ENCODE measurements around the gene DMAP1. TPM values are rescaled to one million over a fixed set of nuclear protein-coding genes. Genes with fewer than 3 reads are reported as not detected.

DMAP1 gene
- total RNA-seq, 1 experiment from 2014 or later: 37.3 TPM

GRCh38 chr1:44262816-44263567 is 49.7 kb downstream of the DMAP1 start:
- H3K27me3 ChIP-seq (replicated peaks; ENCODE audit: insufficient read depth, low read depth, low read length, poor library complexity): no peaks in the 10 kb centered on the region
- BruUV-seq (replicated peaks): no TSS peak
- ChIA-PET CTCF (no interaction called here), POLR2A (ENCODE audit: low non-redundant PET) (no interaction called here)
- H3K36me3 ChIP-seq (ENCODE audit: insufficient read depth, low read length, poor library complexity, severe bottlenecking): no peaks in the 10 kb centered on the region
- no peak for TF ChIP-seq EZH2 (IDR thresholded peaks at IDR 0.05; ENCODE audit: borderline replicate concordance, low read depth, low read length, poor library complexity, severe bottlenecking)
- no peak for TF ChIP-seq CTCF (conservative IDR thresholded peaks at IDR 0.05; ENCODE audit: low read depth, low read length)
- no peaks in the 10 kb centered on the region for H3K9me3 ChIP-seq (ENCODE audit: low read depth, low read length, poor library complexity, severe bottlenecking)
- no peak for DNase-seq (ENCODE audit: low spot score)
- no peak overlapping the region for H3K27ac ChIP-seq (ENCODE audit: low read depth, low read length, poor library complexity, severe bottlenecking)
- intact Hi-C loops (cut with micrococcal nuclease; ENCODE audit: unreplicated experiment): no loop called here
- peaks cover 8% of the 10 kb centered on the region for H3K4me1 ChIP-seq (ENCODE audit: insufficient read depth, low read length, poor library complexity, severe bottlenecking)
- no peak overlapping the region for H3K4me3 ChIP-seq (ENCODE audit: low read depth, low read length, poor library complexity, severe bottlenecking)

- no peaks in the 10 kb centered on the region for H3K27me3 ChIP-seq (replicated peaks; ENCODE audit: insufficient read depth, low read depth, low read length, poor library complexity)
- H3K36me3 ChIP-seq (ENCODE audit: insufficient read depth, low read length, poor library complexity, severe bottlenecking): no peaks in the 10 kb centered on the region
- intact Hi-C loops (cut with micrococcal nuclease; ENCODE audit: unreplicated experiment): no loop called here
- DNase-seq (ENCODE audit: low spot score): no peak
- peaks cover 8% of the 10 kb centered on the region for H3K4me1 ChIP-seq (ENCODE audit: insufficient read depth, low read length, poor library complexity, severe bottlenecking)
- no peak overlapping the region for H3K27ac ChIP-seq (ENCODE audit: low read depth, low read length, poor library complexity, severe bottlenecking)
- TF ChIP-seq EZH2 (IDR thresholded peaks at IDR 0.05; ENCODE audit: borderline replicate concordance, low read depth, low read length, poor library complexity, severe bottlenecking): no peak
- no peak for TF ChIP-seq CTCF (conservative IDR thresholded peaks at IDR 0.05; ENCODE audit: low read depth, low read length)
- ChIA-PET CTCF (no interaction called here), POLR2A (ENCODE audit: low non-redundant PET) (no interaction called here)
- H3K4me3 ChIP-seq (ENCODE audit: low read depth, low read length, poor library complexity, severe bottlenecking): no peak overlapping the region
- no peaks in the 10 kb centered on the region for H3K9me3 ChIP-seq (ENCODE audit: low read depth, low read length, poor library complexity, severe bottlenecking)
- no TSS peak for BruUV-seq (replicated peaks)
These were observed 50.5 kb downstream of the DMAP1 start for GRCh38 chr1:44263568-44264450.

- BruUV-seq (replicated peaks): no TSS peak
- Histone ChIP-seq H3K9me3 (ENCODE audit: low read depth, low read length, poor library complexity, severe bottlenecking) (no peaks in the 10 kb centered on the region), H3K4me3 (ENCODE audit: low read depth, low read length, poor library complexity, severe bottlenecking) (no peak overlapping the region), H3K27me3 (replicated peaks; ENCODE audit: insufficient read depth, low read depth, low read length, poor library complexity) (no peaks in the 10 kb centered on the region), H3K27ac (ENCODE audit: low read depth, low read length, poor library complexity, severe bottlenecking) (no peak overlapping the region), H3K4me1 (ENCODE audit: insufficient read depth, low read length, poor library complexity, severe bottlenecking) (peaks cover 8% of the 10 kb centered on the region), H3K36me3 (ENCODE audit: insufficient read depth, low read length, poor library complexity, severe bottlenecking) (no peaks in the 10 kb centered on the region)
- DNase-seq (ENCODE audit: low spot score): no peak
- intact Hi-C loops (cut with micrococcal nuclease; ENCODE audit: unreplicated experiment): no loop called here
- ChIA-PET POLR2A (ENCODE audit: low non-redundant PET) (no interaction called here), CTCF (no interaction called here)
- TF ChIP-seq EZH2 (IDR thresholded peaks at IDR 0.05; ENCODE audit: borderline replicate concordance, low read depth, low read length, poor library complexity, severe bottlenecking): no peak
- no peak for TF ChIP-seq CTCF (conservative IDR thresholded peaks at IDR 0.05; ENCODE audit: low read depth, low read length)
These were observed 51.1 kb downstream of the DMAP1 start for GRCh38 chr1:44264451-44264771.

Data from A673 (cell line).